NCI-H2107 (cell line): ENCODE results near the gene TMEM209.
"Not testable (repeated sequence)": the region's sequence is repeated elsewhere in the genome, so short reads cannot be mapped to it uniquely, and the experiment has no call there.

ENCODE experiments used
- DNase-seq: peaks from one replicate; lab custom pipeline; 2025; lab: John Stamatoyannopoulos, UW

The TMEM209 gene

DNA sequence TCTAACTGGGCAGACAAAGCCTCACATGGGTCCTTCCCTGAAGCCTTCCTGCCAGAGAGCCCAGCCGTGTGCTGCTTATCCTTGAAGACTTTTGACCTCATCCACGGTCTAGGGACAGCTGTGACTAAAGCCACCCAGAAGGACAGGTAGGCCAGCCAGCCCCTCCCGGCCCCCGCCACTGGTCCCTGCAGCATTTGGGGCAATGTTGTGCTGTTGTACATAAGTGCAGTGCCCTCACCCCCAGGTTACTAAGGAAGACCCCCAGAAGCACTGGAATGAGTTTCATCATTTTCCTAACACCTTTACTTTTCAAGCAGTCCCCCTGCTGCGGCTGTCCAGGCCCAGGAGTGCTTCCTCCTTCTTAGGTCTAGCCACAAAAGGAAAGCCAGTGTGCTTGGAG lies 43.0 kb downstream of the TMEM209 start:
- no peak for DNase-seq

DNA sequence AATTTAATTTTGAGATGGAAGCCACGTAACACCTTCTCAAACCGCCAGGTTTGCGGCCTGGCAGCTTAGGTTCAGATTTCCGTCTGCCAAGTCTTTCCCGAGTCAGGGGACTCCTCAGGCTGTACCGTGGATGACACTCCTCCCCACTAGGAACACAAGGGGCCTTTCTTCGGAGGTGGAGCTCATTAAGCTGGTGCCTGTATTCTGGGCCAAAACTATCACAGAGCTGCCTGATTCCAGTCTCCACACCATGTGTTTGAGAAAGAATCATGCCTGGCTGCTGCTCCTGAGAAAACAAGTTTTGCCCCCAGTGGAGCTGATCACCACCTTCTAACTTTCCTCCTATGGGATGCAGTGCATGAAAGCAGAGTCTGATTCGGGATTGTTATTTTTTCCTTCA lies 44.8 kb downstream of the TMEM209 start:
- DNase-seq = no peak

DNA sequence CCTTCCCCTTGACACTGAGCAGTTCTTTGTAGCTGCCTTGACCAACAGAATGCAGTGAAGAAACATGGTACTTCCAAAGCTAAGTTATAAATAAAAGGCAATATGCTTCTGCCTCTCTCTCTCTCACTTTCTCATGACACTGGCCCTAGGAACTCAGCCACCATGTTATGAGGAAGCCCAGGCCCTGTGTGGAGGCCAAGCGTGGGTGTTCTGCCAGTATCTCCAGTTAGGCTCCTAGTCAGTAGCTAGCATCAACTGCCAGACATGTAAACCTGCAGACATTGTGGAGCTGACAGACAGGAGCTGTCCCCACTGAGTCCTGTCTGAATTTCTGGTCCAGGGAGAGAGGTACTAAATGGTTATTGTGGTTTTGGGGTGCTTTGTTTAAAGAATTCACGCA lies 45.2 kb downstream of the TMEM209 start:
- no peak for DNase-seq

DNA sequence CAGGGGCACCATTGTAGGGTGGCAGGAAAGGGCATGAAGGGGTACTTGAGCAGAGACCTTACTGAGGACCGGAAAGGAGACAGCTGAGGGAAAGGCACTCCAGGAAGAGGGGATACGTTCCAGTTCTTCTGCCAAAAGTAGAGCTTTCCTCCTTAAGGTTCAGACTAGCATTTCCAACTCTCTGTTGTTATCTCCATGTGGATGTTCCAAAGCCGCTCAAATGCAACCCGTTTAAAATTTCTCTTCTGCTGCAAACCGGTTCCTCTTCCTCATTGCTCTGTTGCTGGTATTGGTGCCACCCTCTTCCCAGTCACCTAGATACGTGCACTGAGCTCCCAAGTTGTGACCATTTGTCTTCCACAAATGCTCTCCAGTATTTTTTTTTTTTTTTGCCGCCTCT lies 47.5 kb downstream of the TMEM209 start:
- no peak for DNase-seq

DNA sequence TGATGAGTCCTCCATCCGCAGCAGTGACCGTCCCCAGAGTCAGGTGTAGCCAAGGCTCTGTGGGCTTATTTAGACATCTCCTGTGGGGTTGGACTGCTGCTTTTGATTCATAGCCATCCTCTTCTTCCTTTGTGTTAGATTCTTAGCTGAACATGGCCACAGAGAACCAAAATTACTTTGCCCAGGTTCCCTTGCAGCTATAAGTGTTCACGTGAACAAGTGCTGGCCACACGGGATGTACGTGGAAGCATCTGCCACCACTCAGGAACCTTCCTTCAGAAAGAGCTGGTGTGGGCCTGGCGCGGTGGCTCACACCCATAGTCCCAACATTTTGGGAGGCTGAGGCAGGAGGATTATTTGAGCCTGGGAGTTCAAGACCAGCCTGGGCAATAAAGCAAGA lies 49.1 kb downstream of the TMEM209 start:
- no peak for DNase-seq

DNA sequence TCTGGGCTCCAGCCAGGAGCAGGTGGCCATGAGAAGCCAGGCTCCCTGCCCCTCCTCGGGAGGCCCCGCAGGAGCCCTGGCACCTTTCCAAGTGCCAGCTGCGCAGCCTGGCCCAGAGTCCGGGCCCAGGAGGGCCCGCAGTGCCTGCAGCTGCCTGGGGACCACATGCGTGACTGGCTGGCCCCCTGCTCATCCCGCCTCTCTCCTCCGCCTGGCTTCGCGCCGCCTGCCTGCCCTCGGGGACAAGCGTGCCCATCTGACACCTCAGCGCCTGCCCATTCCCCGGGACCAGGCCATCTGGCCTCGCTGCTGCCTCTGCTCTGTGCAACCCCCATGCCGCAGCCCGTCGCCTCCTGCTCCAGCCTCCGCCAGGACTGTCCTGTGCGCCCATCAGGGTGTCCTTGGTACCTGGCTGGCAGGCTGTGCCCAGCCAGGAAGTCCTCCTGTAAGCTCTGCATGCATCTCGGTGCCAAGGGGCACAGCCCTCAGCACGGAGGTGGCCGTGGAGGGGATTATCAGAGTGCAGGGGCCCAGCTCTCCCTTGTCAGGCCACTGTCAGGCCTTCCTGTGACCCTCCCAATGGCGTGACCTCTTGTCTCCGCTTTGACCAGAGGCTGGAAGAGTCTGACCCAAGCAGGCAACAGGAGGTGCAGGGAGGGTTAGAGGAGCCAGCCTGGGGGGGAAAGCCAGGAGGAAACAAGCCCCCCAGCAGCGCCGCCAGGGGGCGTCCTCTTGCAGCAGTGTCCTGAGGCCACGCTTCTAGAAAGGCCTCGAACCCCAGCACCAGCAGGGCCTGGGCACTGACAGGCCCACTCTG lies 50.5 kb downstream of the TMEM209 start:
- peak; percentile 65 for DNase-seq

DNA sequence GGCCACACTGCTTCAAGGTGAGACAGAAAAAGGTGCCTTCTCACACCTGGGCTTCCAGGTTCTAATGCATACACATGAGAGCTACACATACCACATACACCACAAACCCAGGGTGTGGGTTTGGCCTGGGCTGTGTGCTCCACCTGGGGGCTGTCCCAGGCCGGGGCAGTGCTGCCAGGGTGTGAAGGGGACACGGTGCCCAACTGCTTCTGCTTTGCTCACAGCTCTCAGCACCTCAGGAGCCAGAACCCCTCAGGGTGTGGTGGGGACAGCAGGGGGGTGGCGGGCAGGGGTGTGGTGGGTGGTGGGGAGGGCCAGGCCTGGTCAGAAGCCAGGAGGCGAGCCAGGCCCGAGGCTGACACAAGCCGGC lies 51.1 kb downstream of the TMEM209 start:
- DNase-seq = no peak

DNA sequence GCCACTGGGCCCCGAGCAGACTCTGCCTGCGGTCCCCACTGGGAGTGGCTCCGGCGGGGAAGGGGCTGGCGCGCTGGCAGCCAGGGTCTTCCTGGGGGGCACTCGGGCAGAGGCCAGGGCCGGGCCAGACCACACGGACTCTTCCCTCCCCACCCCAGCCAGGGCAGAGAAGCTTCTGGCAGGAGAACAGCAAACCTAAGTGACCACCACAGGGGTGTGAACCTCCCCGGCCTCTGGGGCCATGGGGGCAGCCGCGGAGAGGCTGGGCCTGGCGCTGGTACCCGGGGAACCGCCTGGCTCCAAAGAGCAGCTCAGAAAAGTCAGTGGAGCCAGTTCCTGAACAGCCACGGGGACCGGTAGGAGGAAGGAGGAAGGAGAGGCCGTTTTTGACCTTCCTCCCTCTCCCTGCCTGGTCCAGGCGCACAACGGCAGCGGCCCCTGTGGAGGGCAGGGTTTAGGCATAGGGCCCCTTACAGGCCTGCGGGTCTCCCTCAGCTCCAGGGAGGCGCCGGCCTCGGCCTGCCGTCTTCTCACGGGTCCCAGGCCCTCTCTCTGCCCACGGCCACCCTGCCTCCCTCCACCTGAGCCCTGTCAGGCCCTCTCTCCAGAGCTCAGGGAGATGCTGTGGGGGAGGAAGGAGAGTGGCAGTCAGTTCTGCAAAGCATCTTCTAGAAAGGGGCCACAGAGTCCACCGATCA lies 51.8 kb downstream of the TMEM209 start:
- DNase-seq = no peak

DNA sequence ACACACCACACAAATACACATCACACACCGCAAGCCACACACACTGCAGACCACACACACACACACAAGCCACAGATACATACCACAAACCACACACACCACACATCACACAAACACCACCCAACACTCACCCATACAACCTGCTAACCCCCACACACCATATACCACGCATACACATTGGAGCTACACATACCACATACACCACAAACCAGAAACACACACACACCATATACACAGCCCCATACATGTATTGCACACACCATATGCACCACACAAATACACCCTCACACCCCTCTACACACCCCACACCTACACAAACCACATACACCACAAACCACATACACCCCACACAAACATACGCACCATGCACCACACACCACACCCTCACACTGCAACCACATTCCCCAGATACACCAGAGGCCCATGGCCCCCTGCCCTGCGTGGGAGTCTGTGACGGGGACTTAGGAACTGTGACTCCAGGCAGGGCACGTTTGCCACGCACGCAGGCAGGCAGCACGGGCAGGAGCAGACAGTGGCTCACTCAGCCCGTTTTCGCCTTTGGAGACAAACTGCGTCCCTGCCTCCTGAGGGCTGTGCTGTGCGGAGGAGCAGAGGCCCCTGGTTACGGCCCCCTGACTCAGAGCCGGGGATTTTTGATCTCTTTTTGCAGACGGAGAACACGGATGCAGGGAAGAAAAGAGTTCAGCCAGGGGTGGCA lies 52.6 kb downstream of the TMEM209 start:
- no peak for DNase-seq

DNA sequence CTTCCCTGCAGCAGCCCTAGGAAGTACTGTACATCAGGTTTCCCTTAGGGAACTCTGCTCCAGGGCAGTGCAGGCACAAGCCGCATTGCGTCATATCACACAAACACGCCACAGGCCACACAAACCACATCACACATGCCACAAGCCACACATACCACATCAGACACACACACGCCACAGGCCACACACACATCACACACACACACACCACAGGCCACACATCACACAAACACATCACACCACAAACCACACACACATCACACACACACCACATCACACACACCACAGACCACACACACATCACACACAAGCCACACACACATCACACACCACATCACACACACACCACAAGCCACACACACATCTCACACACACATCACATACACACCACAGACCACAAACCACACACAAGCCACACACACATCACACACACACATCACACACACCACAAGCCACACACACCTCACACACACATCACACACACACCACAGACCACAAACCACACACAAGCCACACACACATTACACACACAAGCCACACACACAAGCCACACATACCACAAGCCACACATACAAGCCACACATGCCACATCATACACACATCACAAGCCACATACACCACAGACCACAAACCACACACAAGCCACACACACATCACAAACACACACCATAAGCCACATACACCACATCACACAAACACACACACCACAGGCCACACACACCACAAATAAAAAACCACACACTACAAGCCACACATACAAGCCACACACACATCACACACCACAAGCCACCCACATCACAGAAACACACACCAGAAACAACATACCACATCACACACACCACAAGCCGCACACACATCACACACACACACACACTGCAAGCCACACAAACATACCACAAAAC lies 53.4 kb downstream of the TMEM209 start:
- no peak for DNase-seq

DNA sequence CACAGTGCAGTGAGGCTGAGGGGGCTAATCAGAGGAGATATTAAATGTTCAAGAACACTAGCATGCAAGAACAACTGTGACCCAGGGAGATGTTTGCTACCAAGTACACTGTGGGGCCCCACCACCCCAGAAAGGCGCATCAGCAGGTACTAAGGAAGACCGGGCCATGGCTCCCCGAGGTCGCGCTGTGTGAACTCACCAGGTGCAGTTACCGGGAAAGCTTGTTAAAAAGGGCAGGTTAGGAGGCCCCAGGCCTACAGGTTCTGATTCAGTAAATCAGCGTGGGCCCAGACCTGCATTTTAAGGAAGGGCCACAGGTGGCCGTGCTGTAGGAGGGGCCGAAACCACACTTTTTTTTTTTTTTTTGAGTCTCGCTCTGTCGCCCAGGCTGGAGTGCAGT lies 54.6 kb downstream of the TMEM209 start:
- DNase-seq = no peak

DNA sequence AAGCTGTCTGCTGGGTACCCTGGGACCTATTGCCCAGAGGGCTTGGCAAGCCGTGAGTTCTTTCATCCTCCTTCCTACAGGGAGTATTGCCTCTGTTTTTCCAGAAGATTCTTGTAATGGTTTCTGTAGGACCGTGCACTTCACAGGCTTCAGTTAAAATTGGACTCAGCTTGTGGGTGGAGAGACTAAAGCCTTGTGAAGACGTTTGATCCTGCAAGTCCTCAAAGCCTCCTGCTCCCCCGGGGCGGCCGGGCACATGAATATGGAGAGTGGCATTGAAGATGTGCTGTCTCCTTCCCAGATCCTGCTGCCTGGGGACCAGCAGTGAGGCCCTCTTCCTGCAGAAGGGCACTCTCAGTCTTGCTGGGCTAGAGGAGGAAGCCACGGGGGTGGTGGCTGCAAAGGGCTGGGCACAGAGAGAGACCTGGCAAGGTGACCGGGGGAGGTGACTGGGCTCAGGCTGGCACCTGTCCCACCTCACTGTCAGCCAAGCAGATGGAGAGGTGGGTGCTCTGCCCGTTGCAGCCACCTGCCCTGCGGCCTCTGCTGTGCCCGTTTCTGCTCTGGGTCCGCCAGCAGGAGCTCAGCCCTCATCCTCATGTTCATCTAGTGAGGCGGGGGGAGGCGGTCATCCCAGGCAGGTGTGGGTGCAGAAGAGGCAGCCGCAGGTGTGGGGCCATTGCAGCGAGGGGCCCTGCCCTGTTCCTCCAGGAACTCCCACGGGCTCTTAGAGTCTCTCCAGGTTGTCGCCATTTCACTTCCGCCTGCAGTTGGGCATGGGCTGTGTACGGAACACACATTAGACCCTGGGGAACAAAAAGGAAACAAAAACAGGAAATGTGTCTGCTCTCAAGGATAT lies 55.7 kb downstream of the TMEM209 start:
- no peak for DNase-seq

DNA sequence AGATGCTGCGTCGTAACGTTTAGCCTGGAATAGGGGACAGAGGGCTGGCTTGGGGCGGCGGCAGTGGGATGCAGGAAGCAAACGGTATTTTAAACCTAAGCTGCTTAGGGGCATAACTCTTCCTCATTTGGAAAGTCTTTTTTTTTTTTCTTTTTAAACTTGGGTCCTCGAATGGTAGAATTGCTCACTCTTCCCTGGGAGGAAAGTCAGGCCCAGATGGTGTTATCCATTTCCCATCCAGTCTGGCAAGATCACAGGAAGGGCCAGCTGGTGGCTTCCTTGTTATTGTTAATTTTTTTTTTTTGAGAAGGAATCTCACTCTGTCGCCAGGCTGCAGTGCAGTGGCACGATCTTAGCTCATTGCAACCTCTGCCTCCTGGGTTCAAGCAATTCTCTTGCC lies 56.6 kb downstream of the TMEM209 start:
- no peak for DNase-seq

DNA sequence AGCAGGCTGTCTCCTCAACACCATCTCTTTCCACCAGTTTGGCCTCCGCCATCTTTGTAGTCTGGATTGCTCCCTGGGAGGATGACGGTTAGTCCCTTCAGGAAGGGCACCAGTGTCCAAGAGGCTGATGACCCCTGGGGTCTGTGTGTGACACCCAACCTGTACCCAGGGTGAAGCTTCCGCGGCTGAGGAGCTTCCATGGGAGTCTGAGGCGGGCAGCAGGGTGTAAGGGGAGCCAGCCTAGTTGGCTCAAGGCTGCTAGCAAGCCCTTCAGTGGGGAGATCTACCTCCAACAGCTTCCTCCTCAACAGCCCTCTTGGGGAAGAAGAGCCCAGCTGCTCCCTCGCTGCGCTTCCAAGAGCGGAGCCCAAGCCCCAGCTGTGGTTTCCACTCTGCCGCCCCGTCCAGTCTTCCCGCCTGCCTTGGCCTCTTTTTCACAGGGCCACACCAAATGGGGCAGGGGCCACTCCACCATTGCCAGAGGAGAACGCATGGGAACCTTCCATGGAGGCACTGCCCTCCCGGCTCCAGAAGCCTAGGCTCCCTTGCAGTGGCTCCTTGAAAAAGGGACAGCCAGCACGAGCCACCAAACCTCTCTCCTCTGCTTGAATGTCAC lies 57.4 kb downstream of the TMEM209 start:
- no peak for DNase-seq

DNA sequence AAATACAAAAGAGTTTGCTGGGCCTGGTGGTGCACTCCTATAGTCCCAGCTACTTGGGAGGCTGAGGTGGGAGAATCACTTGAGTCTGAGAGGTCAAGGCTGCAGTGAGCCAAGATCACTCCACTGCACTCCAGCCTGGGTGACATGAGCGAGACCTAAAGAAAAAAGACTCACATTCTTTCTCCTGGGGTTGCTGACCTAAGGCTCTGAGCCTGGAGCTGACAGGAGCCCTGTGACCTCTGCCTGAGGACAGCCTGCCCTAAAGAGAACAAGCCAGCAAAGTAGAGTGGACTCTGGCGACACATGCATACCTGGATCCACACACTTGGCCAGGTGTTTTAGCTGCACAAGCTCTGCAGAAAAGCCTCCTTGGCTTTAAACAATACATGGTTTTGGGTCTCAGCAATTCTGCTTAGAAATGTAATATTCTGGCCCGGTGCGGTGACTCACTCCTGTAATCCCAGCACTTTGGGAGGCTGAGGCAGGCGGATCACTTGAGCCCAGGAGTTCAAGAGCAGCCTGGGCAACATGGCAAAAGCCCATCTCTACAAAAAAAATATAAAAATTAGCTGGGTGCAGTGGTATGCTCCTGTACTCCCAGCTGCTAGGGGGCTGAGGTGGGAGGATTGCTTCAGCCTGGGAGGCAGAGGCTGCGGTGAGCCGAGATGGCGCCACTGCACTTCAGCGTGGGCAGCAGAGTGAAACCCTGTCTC lies 58.4 kb downstream of the TMEM209 start:
- no peak for DNase-seq

DNA sequence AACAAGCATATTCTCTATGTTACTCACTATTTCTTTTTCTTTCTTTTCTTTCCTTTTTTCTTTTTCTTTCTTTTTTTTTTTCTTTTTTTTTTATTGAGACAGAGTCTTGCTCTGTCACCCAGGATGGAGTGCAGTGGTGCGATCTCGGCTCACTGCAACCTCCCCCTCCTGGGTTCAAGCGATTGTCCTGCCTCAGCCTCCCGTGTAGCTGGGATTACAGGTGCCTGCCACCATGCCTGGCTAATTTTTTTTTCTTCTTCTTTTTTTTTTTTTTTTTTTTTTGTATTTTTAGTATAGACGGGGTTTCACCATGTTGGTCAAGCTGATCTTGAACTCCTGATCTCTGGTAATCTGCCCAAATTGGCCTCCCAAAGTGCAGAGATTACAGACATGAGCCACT lies 59.1 kb downstream of the TMEM209 start:
- not testable (repeated sequence) for DNase-seq

DNA sequence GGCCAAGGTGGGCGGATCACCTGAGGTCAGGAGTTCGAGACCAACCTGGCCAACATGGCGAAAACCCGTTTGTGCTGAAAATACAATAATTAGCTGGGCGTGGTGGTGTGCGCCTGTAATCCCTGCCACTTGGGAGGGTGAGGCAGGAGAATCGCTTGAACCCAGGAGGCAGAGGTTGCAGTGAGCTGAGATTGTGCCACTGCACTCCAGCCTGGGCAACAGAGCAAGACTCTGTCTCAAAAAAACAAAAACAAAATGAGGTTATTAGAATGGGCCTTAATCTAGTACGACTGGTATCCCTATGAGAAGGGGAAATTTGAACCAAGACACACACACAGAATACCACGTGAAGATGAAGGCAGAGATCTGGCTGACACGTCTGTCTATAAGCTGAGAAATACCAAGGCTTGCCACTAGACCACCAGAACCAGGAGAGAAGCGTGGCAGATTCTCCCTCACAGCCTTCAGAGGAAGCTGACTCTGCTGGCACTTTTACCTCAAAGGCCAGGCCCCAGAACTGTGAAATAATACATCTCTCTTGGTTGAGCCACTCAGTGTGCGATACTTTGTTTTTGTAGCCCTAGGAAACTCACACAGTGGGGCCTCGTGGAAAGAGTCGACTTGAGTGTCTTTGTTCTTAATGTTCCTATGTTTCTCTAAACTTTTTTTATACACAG lies 59.6 kb downstream of the TMEM209 start:
- no peak for DNase-seq

DNA sequence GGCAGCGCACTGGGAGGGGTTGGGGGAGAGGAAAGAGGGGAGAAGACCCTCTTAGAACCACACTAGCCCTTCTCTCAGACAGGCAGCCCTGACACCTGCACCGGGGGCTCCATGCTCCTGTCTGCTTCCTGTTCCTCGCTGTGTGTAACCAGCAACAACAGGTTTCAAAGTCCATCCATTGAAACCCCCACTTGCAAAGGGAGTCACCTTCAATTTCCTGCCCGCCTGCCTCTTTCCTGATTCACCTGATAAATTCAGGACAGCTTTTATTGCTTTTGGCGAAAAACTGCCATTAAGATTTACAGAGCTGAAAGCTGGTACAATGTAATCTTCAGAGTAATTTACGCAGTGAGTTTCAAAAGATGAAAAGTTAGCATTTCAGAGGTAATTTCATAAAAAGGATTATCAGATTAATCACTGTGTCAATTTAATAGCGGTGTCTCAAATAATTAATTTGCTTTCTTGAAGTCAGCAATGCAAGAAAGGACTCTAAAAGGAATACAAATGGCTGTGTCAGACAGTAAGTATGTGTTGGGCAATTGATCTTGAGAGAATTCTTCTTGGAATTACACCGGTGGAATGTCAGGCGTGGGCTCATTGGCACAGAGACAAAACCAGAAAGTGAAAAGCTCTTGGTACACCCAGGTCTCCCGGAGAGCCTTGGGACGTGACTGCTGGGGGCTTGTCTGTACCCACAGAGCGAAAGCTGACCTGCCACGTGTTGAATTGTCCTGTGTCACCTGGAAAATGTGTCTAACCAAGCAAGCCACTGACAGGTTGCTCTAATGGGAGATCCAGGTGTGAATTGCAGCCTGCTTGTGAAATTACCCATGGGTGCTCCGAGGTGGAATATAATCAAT lies 60.7 kb downstream of the TMEM209 start:
- DNase-seq = no peak

DNA sequence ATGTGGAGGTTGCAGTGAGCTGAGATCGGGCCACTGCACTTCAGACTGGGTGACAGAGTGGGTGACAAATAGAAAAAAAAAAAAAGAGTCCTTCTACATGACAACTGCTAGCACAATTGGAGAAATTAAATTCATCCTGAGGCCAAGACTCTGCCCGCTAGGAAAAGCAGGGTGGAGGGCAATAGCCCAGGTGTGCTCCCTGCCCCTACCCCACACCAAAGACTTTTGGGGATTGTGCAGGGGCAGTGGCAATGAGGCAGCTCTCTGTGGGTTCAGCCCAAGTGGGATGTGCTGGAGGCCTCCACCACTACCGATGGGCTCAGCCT lies 61.3 kb downstream of the TMEM209 start:
- DNase-seq = no peak
